HCT116 (cell line): ENCODE measurements around the gene STARD6. TPM values are rescaled to one million over a fixed set of nuclear protein-coding genes. Genes with fewer than 3 reads are reported as not detected.
A peak's percentile ranks its signal among the peaks of the same experiment; 100 is the strongest.

Experiments used
- ATAC-seq: fragments of 200-7000 bp; cut with Tn5 transposase; 2 replicates; pipeline ENCODE4 v1.9.1; 2020; ENCODE audit warnings: mild to moderate bottlenecking, moderate library complexity
- BruUV-seq: library from RNA; stranded (reverse); fragments of 400-500 nt; replicated peaks from 2 replicates; lab custom pipeline; 2021; lab: Mats Ljungman, UMichigan
- CTCF ChIA-PET: fragments of 300-600 bp; sonication (Branson Sonifier 250); formaldehyde crosslinking; loops from one replicate; lab custom pipeline; 2021; ENCODE audit warnings: antibody characterized with exemption; lab: Charles Lee
- POLR2A ChIA-PET: fragments of 300-600, 350-600 bp; sonication (Branson Sonifier 250); formaldehyde crosslinking; loops from one replicate; lab custom pipeline; 2021; ENCODE audit warnings: antibody characterized with exemption; lab: Charles Lee
- RAD21 ChIA-PET, 2 experiments: fragments of 300-600 bp; sonication (Branson Sonifier 250); formaldehyde crosslinking; loops; one replicate each; lab custom pipeline; 2023; ENCODE audit warnings: low total read pairs in 2 of 2; ENCODE audit not compliant: uncharacterized antibody in 2 of 2, unreplicated experiment in 2 of 2, low non-redundant PET in 1 of 2; lab: Charles Lee
- DNase-seq: peaks from one replicate; pipeline ENCODE4 v3.0.0-alpha.2; 2010; ENCODE audit warnings: low read depth, low spot score
- H2AFZ ChIP-seq: fragments of 200-600 bp; shearing (Covaris generic), sonication (generic); 2 replicates; pipeline ENCODE4 v1.6.1; 2017; ENCODE audit warnings: low read depth, mixed run types, mixed read lengths, antibody characterized with exemption, low read length; ENCODE audit not compliant: poor library complexity, severe bottlenecking
- H3K27ac ChIP-seq: 2 replicates; pipeline ENCODE4 v1.5.1; 2012; ENCODE audit warnings: low read depth, low read length
- H3K27me3 ChIP-seq: fragments of 200-600 bp; sonication (generic); 2 replicates; pipeline ENCODE4 v1.6.1; 2016; ENCODE audit warnings: mixed run types, low read length, mixed read lengths; ENCODE audit not compliant: insufficient read depth
- H3K36me3 ChIP-seq, 2 experiments: fragments of 200-500 bp in 1 of 2; fragments of 200-600 bp in 1 of 2; sonication (Bioruptor generic) in 1 of 2; sonication (generic) in 1 of 2; 2 replicates each; pipeline versions ENCODE4 v1.5.1 to v1.6.1; 2014 to 2016; ENCODE audit warnings: low read length in 2 of 2, inconsistent platforms in 1 of 2, mixed read lengths in 1 of 2, mixed run types in 1 of 2; ENCODE audit not compliant: insufficient read depth in 2 of 2, control insufficient read depth in 1 of 2
- H3K4me1 ChIP-seq, 2 experiments: fragments of 200-600 bp in 1 of 2; sonication (generic) in 1 of 2; 2 replicates each; pipeline versions ENCODE4 v1.5.1 to v1.6.1; 2012 to 2017; ENCODE audit warnings: low read length in 2 of 2, inconsistent platforms in 1 of 2, mild to moderate bottlenecking in 1 of 2, mixed read lengths in 1 of 2, mixed run types in 1 of 2, moderate library complexity in 1 of 2; ENCODE audit not compliant: insufficient read depth in 2 of 2, control insufficient read depth in 1 of 2
- H3K4me2 ChIP-seq: fragments of 200-600 bp; sonication (generic); 2 replicates; pipeline ENCODE4 v1.6.1; 2017; ENCODE audit warnings: mixed run types, low read length, mixed read lengths
- H3K4me3 ChIP-seq, 2 experiments: fragments of 200-600 bp in 1 of 2; sonication (generic) in 1 of 2; replicated peaks in 1 of 2; 2 replicates each; pipeline ENCODE4 v1.5.1; 2011 to 2016; ENCODE audit warnings: low read length in 2 of 2, control low read depth in 1 of 2, low read depth in 1 of 2, mild to moderate bottlenecking in 1 of 2, mixed read lengths in 1 of 2, mixed run types in 1 of 2
- H3K79me2 ChIP-seq: fragments of 200-600 bp; sonication (generic); 2 replicates; pipeline ENCODE4 v1.6.1; 2017; ENCODE audit warnings: mild to moderate bottlenecking, mixed run types, low read length, moderate library complexity, mixed read lengths; ENCODE audit not compliant: insufficient read depth
- H3K9ac ChIP-seq: fragments of 200-600 bp; sonication (generic); 2 replicates; pipeline ENCODE4 v1.6.1; 2016; ENCODE audit warnings: low read length, mixed read lengths
- H3K9me2 ChIP-seq: fragments of 200-600 bp; sonication (generic), shearing (Covaris generic); 2 replicates; pipeline ENCODE4 v1.6.1; 2017; ENCODE audit warnings: mixed run types, mild to moderate bottlenecking, moderate library complexity; ENCODE audit not compliant: insufficient read depth
- H3K9me3 ChIP-seq, 2 experiments: fragments of 200-500 bp in 1 of 2; fragments of 200-600 bp in 1 of 2; sonication (Bioruptor generic) in 1 of 2; sonication (generic) in 1 of 2; 2 replicates each; pipeline ENCODE4 v1.6.1; 2014 to 2017; ENCODE audit warnings: low read length in 2 of 2, mixed read lengths in 2 of 2, inconsistent platforms in 1 of 2, low read depth in 1 of 2, mild to moderate bottlenecking in 1 of 2, mixed run types in 1 of 2, moderate library complexity in 1 of 2; ENCODE audit not compliant: control insufficient read depth in 1 of 2, insufficient read depth in 1 of 2
- H4K20me1 ChIP-seq: fragments of 200-600 bp; sonication (generic), shearing (Covaris generic); 2 replicates; pipeline ENCODE4 v1.6.1; 2017; ENCODE audit warnings: mixed run types, mild to moderate bottlenecking, moderate library complexity; ENCODE audit not compliant: insufficient read depth
- EGR1 ChIP-seq: IDR thresholded peaks from 2 replicates; pipeline ENCODE4 v1.6.1; 2012; ENCODE audit warnings: low read depth
- EZH2phosphoT487 ChIP-seq: fragments of 200-600 bp; IDR thresholded peaks from 2 replicates; pipeline ENCODE4 v1.6.1; 2018; ENCODE audit warnings: antibody characterized with exemption, borderline replicate concordance
- FOSL1 ChIP-seq: IDR thresholded peaks from 2 replicates; pipeline ENCODE4 v1.6.1; 2012; ENCODE audit warnings: low read depth
- POLR2A ChIP-seq: IDR thresholded peaks from 2 replicates; pipeline ENCODE4 v1.7.0; 2011; ENCODE audit warnings: borderline replicate concordance; ENCODE audit not compliant: insufficient read depth, insufficient read length; ENCODE audit errors: extremely low read depth
- RAD21 ChIP-seq: IDR thresholded peaks from 2 replicates; pipeline ENCODE4 v1.6.1; 2012; ENCODE audit warnings: low read depth, mild to moderate bottlenecking
- intact Hi-C: fragments of 100-400 bp; cut with micrococcal nuclease; formaldehyde crosslinking; loops from 2 replicates; pipeline ENCODE4 v1.10.0; 2022
- total RNA-seq: library from RNA; stranded (reverse); gene quantifications from one replicate; pipeline ENCODE4 v1.2.1, GENCODE V29; 2021; ENCODE audit not compliant: unreplicated experiment

Gene STARD6
- total RNA-seq, 1 experiment from 2014 or later, result not detected

DNA sequence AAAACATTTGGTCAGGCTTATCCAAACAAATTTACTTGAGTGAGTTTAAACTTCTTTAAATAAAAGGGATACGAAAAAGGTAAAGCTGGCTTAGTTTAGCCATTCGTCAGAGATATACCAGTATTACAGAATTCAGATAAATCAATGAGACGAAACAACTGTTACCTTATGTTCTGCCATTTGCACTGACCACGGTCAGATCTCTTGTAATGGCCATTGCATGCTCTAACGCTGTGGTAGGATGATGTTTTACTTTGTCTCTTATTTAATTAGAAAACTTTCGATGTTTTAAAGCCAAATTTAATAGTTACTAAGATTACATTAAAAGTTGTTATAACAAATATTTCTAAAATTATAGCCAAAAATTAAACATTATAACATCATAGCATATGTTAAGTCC, 1.6 kb upstream of the STARD6 start:
- no TSS peak for BruUV-seq
- no peak for DNase-seq
- H3K4me1 ChIP-seq, result peaks cover 0 to 14% of the 10 kb centered on the region in 2 experiments; a peak in 2 of 4 replicates
- TF ChIP-seq EGR1 (no peak), EZH2phosphoT487 (no peak), FOSL1 (no peak), RAD21 (no peak)
- TF ChIP-seq, all 23 proteins: peak for 0
- ChIA-PET POLR2A (no interaction called here), RAD21 (no interaction called here), CTCF (no interaction called here)
- no peaks in the 10 kb centered on the region for H3K9me2 ChIP-seq
- H3K27me3 ChIP-seq, result no peaks in the 10 kb centered on the region
- no peak for ATAC-seq
- H3K4me2 ChIP-seq, result peak overlapping the region; percentile 78
- H3K27ac ChIP-seq, result no peak overlapping the region
- H4K20me1 ChIP-seq, result no peaks in the 10 kb centered on the region
- H3K36me3 ChIP-seq, result peaks cover 0 to 10% of the 10 kb centered on the region in 2 experiments; a peak in 1 of 4 replicates
- no peaks in the 10 kb centered on the region for H3K9me3 ChIP-seq
- H2AFZ ChIP-seq, result no peak overlapping the region
- H3K9ac ChIP-seq, result no peak overlapping the region
- 0 out of 2 replicates have a peak, but pooled peaks cover 2% of the 10 kb centered on the region for H3K79me2 ChIP-seq
- intact Hi-C loops, result no loop called here
- H3K4me3 ChIP-seq, result peak overlapping the region in 1 of 2 experiments; percentile 93; a peak in 2 of 4 replicates

DNA sequence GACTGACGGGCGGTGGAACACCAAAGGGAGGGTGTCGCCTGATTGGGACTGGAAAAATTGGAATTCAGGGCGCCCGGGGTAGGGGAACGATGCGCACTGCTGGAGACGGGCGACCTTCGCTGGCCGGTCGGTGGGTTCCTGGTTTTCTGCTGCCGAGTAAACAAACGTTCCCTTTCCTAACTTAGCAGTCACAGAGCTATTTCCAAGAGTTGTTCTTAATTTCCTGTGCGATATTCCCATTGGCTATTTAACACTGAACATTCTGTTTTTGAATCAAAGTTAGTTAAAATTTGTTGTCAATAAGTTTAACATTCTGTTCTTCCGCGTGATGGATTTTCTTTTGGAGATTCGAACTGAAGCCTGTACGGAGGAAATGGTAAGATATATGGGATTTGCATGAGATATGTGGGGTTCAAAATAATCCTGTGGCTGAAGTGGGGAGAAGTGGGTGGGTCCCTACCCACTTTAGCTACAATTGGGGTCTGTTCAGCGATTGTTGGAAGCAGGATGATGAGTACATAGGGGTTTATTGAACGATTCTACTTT, 910 bp upstream of the STARD6 start:
- H3K4me1 ChIP-seq, result peaks cover 0 to 14% of the 10 kb centered on the region in 2 experiments; a peak in 2 of 4 replicates
- no peaks in the 10 kb centered on the region for H3K9me2 ChIP-seq
- H4K20me1 ChIP-seq, result no peaks in the 10 kb centered on the region
- 0 out of 2 replicates have a peak, but pooled peaks cover 2% of the 10 kb centered on the region for H3K79me2 ChIP-seq
- H3K9ac ChIP-seq, result peak overlapping the region; percentile 78
- TF ChIP-seq POLR2A, result no peak
- RAD21 ChIA-PET, result no interaction called here
- H3K27me3 ChIP-seq, result no peaks in the 10 kb centered on the region
- peak overlapping the region; percentile 67 for H2AFZ ChIP-seq
- CTCF ChIA-PET, result interaction anchor here (0.9 to 1.6 kb wide), 2 partner anchors 8 to 34 kb away, joined by 3 to 9 read pairs; no protein-coding TSS in a partner anchor
- intact Hi-C loops, result no loop called here
- POLR2A ChIA-PET, result no interaction called here
- peak overlapping the region; percentile 70 for H3K27ac ChIP-seq
- ATAC-seq (peak; percentile 34), DNase-seq (no peak)
- peak overlapping the region; percentile 78 for H3K4me2 ChIP-seq
- H3K36me3 ChIP-seq, result peaks cover 0 to 10% of the 10 kb centered on the region in 2 experiments; a peak in 1 of 4 replicates
- peak overlapping the region; percentile 66 to 93 for H3K4me3 ChIP-seq
- TSS peak; percentile 58 for BruUV-seq
- H3K9me3 ChIP-seq, result no peaks in the 10 kb centered on the region
